ENCODE results near the gene CIPC.

Gene CIPC

GRCh38 chr14:77126461-77126990 is 28.5 kb downstream of the CIPC start:
- H3K23ac ChIP-seq (ENCODE audit: low read length) = no peak overlapping the region
- peaks cover 13 to 14% of the 10 kb centered on the region in 2 experiments for H3K4me1 ChIP-seq (ENCODE audit: control insufficient read depth in 1 of 2, insufficient read depth in 2 of 2, low read length in 2 of 2)
- no peak overlapping the region for H3K18ac ChIP-seq (ENCODE audit: low read length)
- no peak overlapping the region for H2BK120ac ChIP-seq (ENCODE audit: insufficient read depth, low read length, poor library complexity)
- H2BK5ac ChIP-seq (ENCODE audit: low read depth, low read length, poor library complexity) = no peak overlapping the region
- H2AFZ ChIP-seq (ENCODE audit: insufficient read depth, low read length, poor library complexity) = no peak overlapping the region
- no peak overlapping the region for H3K4me3 ChIP-seq (ENCODE audit: low read depth, low read length)
- no peak overlapping the region for H4K8ac ChIP-seq (ENCODE audit: low read depth, low read length)
- no peak overlapping the region for H4K91ac ChIP-seq (ENCODE audit: low read depth, low read length)
- H3K9me3 ChIP-seq (ENCODE audit: insufficient read depth, low read depth, low read length) = peaks cover under 1% of the 10 kb centered on the region
- H3K27ac ChIP-seq (ENCODE audit: low read depth, low read length) = no peak overlapping the region
- H3K36me3 ChIP-seq (ENCODE audit: control insufficient read depth in 1 of 2, insufficient read depth in 2 of 2, low read length in 2 of 2) = no peaks in the 10 kb centered on the region
- DNase-seq = no peak
- no peak overlapping the region for H3K14ac ChIP-seq (ENCODE audit: low read length)
- no peak overlapping the region for H3K9ac ChIP-seq (ENCODE audit: low read length)
- no peak overlapping the region for H2AK5ac ChIP-seq (ENCODE audit: low read length)
- H3K79me1 ChIP-seq (ENCODE audit: low read length) = peaks cover 5% of the 10 kb centered on the region
- no CpG with 5 or more reads among the region's 4 CpGs for WGBS (ENCODE audit: extremely low coverage, insufficient coverage, insufficient read length)
- H3K4ac ChIP-seq (ENCODE audit: low read depth, low read length) = no peak overlapping the region
- no peak overlapping the region for H4K12ac ChIP-seq (ENCODE audit: low read depth, low read length)
- H2BK12ac ChIP-seq (ENCODE audit: low read length) = no peak overlapping the region
- no peak overlapping the region for H3K4me2 ChIP-seq (ENCODE audit: low read length)
- H3K79me2 ChIP-seq (ENCODE audit: control insufficient read depth, insufficient read depth, low read length, poor library complexity) = no peaks in the 10 kb centered on the region
- no peaks in the 10 kb centered on the region for H3K27me3 ChIP-seq (ENCODE audit: insufficient read depth, low read length)

GRCh38 chr14:77128414-77128891 is 30.4 kb downstream of the CIPC start:
- Histone ChIP-seq H3K36me3 (ENCODE audit: control insufficient read depth in 1 of 2, insufficient read depth in 2 of 2, low read length in 2 of 2) (no peaks in the 10 kb centered on the region), H3K4me3 (ENCODE audit: low read depth, low read length) (no peak overlapping the region), H3K4ac (ENCODE audit: low read depth, low read length) (no peak overlapping the region), H3K79me1 (ENCODE audit: low read length) (peaks cover 5% of the 10 kb centered on the region), H3K9ac (ENCODE audit: low read length) (no peak overlapping the region), H3K18ac (ENCODE audit: low read length) (no peak overlapping the region), H3K4me1 (ENCODE audit: control insufficient read depth in 1 of 2, insufficient read depth in 2 of 2, low read length in 2 of 2) (peaks cover 12 to 13% of the 10 kb centered on the region in 2 experiments), H3K14ac (ENCODE audit: low read length) (no peak overlapping the region), H3K23ac (ENCODE audit: low read length) (no peak overlapping the region), H2BK5ac (ENCODE audit: low read depth, low read length, poor library complexity) (no peak overlapping the region), H3K9me3 (ENCODE audit: insufficient read depth, low read depth, low read length) (peaks cover 2% of the 10 kb centered on the region), H4K91ac (ENCODE audit: low read depth, low read length) (no peak overlapping the region), H2BK120ac (ENCODE audit: insufficient read depth, low read length, poor library complexity) (no peak overlapping the region), H2BK12ac (ENCODE audit: low read length) (no peak overlapping the region), H3K27ac (ENCODE audit: low read depth, low read length) (no peak overlapping the region), H3K79me2 (ENCODE audit: control insufficient read depth, insufficient read depth, low read length, poor library complexity) (no peaks in the 10 kb centered on the region), H4K12ac (ENCODE audit: low read depth, low read length) (no peak overlapping the region), H3K27me3 (ENCODE audit: insufficient read depth, low read length) (no peaks in the 10 kb centered on the region), H2AFZ (ENCODE audit: insufficient read depth, low read length, poor library complexity) (no peak overlapping the region), H3K4me2 (ENCODE audit: low read length) (no peak overlapping the region), H2AK5ac (ENCODE audit: low read length) (no peak overlapping the region), H4K8ac (ENCODE audit: low read depth, low read length) (no peak overlapping the region)
- no CpG with 5 or more reads among the region's 6 CpGs for WGBS (ENCODE audit: extremely low coverage, insufficient coverage, insufficient read length)
- no peak for DNase-seq

GRCh38 chr14:77130386-77130785 is 32.3 kb downstream of the CIPC start:
- no peaks in the 10 kb centered on the region for H3K79me2 ChIP-seq (ENCODE audit: control insufficient read depth, insufficient read depth, low read length, poor library complexity)
- H3K79me1 ChIP-seq (ENCODE audit: low read length) = no peaks in the 10 kb centered on the region
- no peak overlapping the region for H2AK5ac ChIP-seq (ENCODE audit: low read length)
- H4K91ac ChIP-seq (ENCODE audit: low read depth, low read length) = no peak overlapping the region
- H4K8ac ChIP-seq (ENCODE audit: low read depth, low read length) = no peak overlapping the region
- H3K18ac ChIP-seq (ENCODE audit: low read length) = no peak overlapping the region
- no peak overlapping the region for H3K14ac ChIP-seq (ENCODE audit: low read length)
- H4K12ac ChIP-seq (ENCODE audit: low read depth, low read length) = no peak overlapping the region
- H3K4ac ChIP-seq (ENCODE audit: low read depth, low read length) = no peak overlapping the region
- no peak overlapping the region for H3K4me2 ChIP-seq (ENCODE audit: low read length)
- H3K27me3 ChIP-seq (ENCODE audit: insufficient read depth, low read length) = no peaks in the 10 kb centered on the region
- H2AFZ ChIP-seq (ENCODE audit: insufficient read depth, low read length, poor library complexity) = no peak overlapping the region
- no peak overlapping the region for H3K23ac ChIP-seq (ENCODE audit: low read length)
- WGBS (ENCODE audit: extremely low coverage, insufficient coverage, insufficient read length) = no CpG with 5 or more reads among the region's 3 CpGs
- no peak overlapping the region for H2BK12ac ChIP-seq (ENCODE audit: low read length)
- H3K27ac ChIP-seq (ENCODE audit: low read depth, low read length) = no peak overlapping the region
- DNase-seq = no peak
- H3K36me3 ChIP-seq (ENCODE audit: control insufficient read depth in 1 of 2, insufficient read depth in 2 of 2, low read length in 2 of 2) = no peaks in the 10 kb centered on the region
- H2BK5ac ChIP-seq (ENCODE audit: low read depth, low read length, poor library complexity) = no peak overlapping the region
- no peak overlapping the region for H3K9ac ChIP-seq (ENCODE audit: low read length)
- H3K9me3 ChIP-seq (ENCODE audit: insufficient read depth, low read depth, low read length) = peaks cover 2% of the 10 kb centered on the region
- H3K4me3 ChIP-seq (ENCODE audit: low read depth, low read length) = no peak overlapping the region
- peaks cover 0 to under 1% of the 10 kb centered on the region in 2 experiments for H3K4me1 ChIP-seq (ENCODE audit: control insufficient read depth in 1 of 2, insufficient read depth in 2 of 2, low read length in 2 of 2)
- H2BK120ac ChIP-seq (ENCODE audit: insufficient read depth, low read length, poor library complexity) = no peak overlapping the region

- Histone ChIP-seq H3K4me1 (ENCODE audit: control insufficient read depth in 1 of 2, insufficient read depth in 2 of 2, low read length in 2 of 2) (no peaks in the 10 kb centered on the region), H2BK12ac (ENCODE audit: low read length) (no peak overlapping the region), H3K14ac (ENCODE audit: low read length) (no peak overlapping the region), H3K79me2 (ENCODE audit: control insufficient read depth, insufficient read depth, low read length, poor library complexity) (no peaks in the 10 kb centered on the region), H3K27me3 (ENCODE audit: insufficient read depth, low read length) (no peaks in the 10 kb centered on the region), H3K23ac (ENCODE audit: low read length) (no peak overlapping the region), H3K18ac (ENCODE audit: low read length) (no peak overlapping the region), H3K79me1 (ENCODE audit: low read length) (no peaks in the 10 kb centered on the region), H4K12ac (ENCODE audit: low read depth, low read length) (no peak overlapping the region), H2AK5ac (ENCODE audit: low read length) (no peak overlapping the region), H2BK120ac (ENCODE audit: insufficient read depth, low read length, poor library complexity) (no peak overlapping the region), H3K9ac (ENCODE audit: low read length) (no peak overlapping the region), H3K4me3 (ENCODE audit: low read depth, low read length) (no peak overlapping the region), H3K9me3 (ENCODE audit: insufficient read depth, low read depth, low read length) (peaks cover 2% of the 10 kb centered on the region), H4K91ac (ENCODE audit: low read depth, low read length) (no peak overlapping the region), H2AFZ (ENCODE audit: insufficient read depth, low read length, poor library complexity) (no peak overlapping the region), H3K4me2 (ENCODE audit: low read length) (no peak overlapping the region), H3K36me3 (ENCODE audit: control insufficient read depth in 1 of 2, insufficient read depth in 2 of 2, low read length in 2 of 2) (no peaks in the 10 kb centered on the region), H2BK5ac (ENCODE audit: low read depth, low read length, poor library complexity) (no peak overlapping the region), H3K4ac (ENCODE audit: low read depth, low read length) (no peak overlapping the region), H4K8ac (ENCODE audit: low read depth, low read length) (no peak overlapping the region), H3K27ac (ENCODE audit: low read depth, low read length) (no peak overlapping the region)
- no peak for DNase-seq
- no CpG with 5 or more reads among the region's 2 CpGs for WGBS (ENCODE audit: extremely low coverage, insufficient coverage, insufficient read length)
These were observed 33.1 kb downstream of the CIPC start for GRCh38 chr14:77131206-77131605.

All from trophoblast cell (in vitro differentiated cells and primary cell).